ENCODE measurements around the gene ECE1. TPM values are rescaled to one million over a fixed set of nuclear protein-coding genes. Genes with fewer than 3 reads are reported as not detected.

The ECE1 gene
- total and polyA plus RNA-seq, 2 of the 13 experiments (the other 11 are each of a cell fraction or from before 2014, with no cell fraction given), result 13.5 to 21.2 TPM

GRCh38 chr1:21311016-21311415 is 20.8 kb upstream of the ECE1 start (continued):
- TF ChIP-seq, protein P1, sequence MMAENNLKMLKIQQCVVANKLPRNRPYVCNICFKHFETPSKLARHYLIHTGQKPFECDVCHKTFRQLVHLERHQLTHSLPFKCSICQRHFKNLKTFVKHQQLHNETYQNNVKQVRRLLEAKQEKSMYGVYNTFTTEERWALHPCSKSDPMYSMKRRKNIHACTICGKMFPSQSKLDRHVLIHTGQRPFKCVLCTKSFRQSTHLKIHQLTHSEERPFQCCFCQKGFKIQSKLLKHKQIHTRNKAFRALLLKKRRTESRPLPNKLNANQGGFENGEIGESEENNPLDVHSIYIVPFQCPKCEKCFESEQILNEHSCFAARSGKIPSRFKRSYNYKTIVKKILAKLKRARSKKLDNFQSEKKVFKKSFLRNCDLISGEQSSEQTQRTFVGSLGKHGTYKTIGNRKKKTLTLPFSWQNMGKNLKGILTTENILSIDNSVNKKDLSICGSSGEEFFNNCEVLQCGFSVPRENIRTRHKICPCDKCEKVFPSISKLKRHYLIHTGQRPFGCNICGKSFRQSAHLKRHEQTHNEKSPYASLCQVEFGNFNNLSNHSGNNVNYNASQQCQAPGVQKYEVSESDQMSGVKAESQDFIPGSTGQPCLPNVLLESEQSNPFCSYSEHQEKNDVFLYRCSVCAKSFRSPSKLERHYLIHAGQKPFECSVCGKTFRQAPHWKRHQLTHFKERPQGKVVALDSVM (CRISPR knock-in tag; IDR thresholded peaks at IDR 0.05), result peak; percentile 66
- no peak for TF ChIP-seq FLYWCH1 (CRISPR knock-in tag; IDR thresholded peaks at IDR 0.05)
- no peak for TF ChIP-seq ZIK1 (CRISPR knock-in tag; IDR thresholded peaks at IDR 0.05; ENCODE audit: borderline replicate concordance, low read depth)
- TF ChIP-seq BCL6 (CRISPR knock-in tag; IDR thresholded peaks at IDR 0.05), result peak; percentile 17; the same call in 1 of the 2 replicates
- TF ChIP-seq SIX4 (CRISPR knock-in tag; IDR thresholded peaks at IDR 0.05), result no peak
- TF ChIP-seq TAF1 (CRISPR knock-in tag; IDR thresholded peaks at IDR 0.05), result no peak
- TF ChIP-seq TMF1 (CRISPR knock-in tag; IDR thresholded peaks at IDR 0.05; ENCODE audit: low read depth), result no peak
- peak; percentile 37; the same call in 1 of the 2 replicates for TF ChIP-seq FOSL2 (CRISPR knock-in tag; IDR thresholded peaks at IDR 0.05)
- TF ChIP-seq ZKSCAN1 (IDR thresholded peaks at IDR 0.05; ENCODE audit: low read length), result peak; percentile 25; the same call in 1 of the 2 replicates
- 0 out of 2 replicates have a peak, but pooled peaks have one; percentile 23 for TF ChIP-seq SAP130 (CRISPR knock-in tag; IDR thresholded peaks at IDR 0.05; ENCODE audit: low read depth)
- TF ChIP-seq SOX13 (IDR thresholded peaks at IDR 0.05), result no peak
- TF ChIP-seq SOX13 (CRISPR knock-in tag; conservative IDR thresholded peaks at IDR 0.05 in 1 of 2, IDR thresholded peaks at IDR 0.05 in 1 of 2), result peak in 1 of 2 experiments; percentile 81; a peak in 2 of 4 replicates
- TF ChIP-seq, protein P2, sequence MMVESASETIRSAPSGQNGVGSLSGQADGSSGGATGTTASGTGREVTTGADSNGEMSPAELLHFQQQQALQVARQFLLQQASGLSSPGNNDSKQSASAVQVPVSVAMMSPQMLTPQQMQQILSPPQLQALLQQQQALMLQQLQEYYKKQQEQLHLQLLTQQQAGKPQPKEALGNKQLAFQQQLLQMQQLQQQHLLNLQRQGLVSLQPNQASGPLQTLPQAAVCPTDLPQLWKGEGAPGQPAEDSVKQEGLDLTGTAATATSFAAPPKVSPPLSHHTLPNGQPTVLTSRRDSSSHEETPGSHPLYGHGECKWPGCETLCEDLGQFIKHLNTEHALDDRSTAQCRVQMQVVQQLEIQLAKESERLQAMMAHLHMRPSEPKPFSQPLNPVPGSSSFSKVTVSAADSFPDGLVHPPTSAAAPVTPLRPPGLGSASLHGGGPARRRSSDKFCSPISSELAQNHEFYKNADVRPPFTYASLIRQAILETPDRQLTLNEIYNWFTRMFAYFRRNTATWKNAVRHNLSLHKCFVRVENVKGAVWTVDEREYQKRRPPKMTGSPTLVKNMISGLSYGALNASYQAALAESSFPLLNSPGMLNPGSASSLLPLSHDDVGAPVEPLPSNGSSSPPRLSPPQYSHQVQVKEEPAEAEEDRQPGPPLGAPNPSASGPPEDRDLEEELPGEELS (CRISPR knock-in tag; IDR thresholded peaks at IDR 0.05), result no peak
- TF ChIP-seq PBX2 (CRISPR knock-in tag; IDR thresholded peaks at IDR 0.05), result no peak
- no peak for TF ChIP-seq ZXDC (CRISPR knock-in tag; IDR thresholded peaks at IDR 0.05)
- TF ChIP-seq HOMEZ (CRISPR knock-in tag; IDR thresholded peaks at IDR 0.05; ENCODE audit: low read depth), result no peak
- no peak for TF ChIP-seq YEATS4 (CRISPR knock-in tag; IDR thresholded peaks at IDR 0.05; ENCODE audit: borderline replicate concordance)
- TF ChIP-seq NR3C1 (CRISPR knock-in tag; IDR thresholded peaks at IDR 0.05), result no peak
- TF ChIP-seq MED1 (CRISPR knock-in tag; IDR thresholded peaks at IDR 0.05), result no peak
- no peak for TF ChIP-seq MBD4 (IDR thresholded peaks at IDR 0.05; ENCODE audit: borderline replicate concordance, low read length)
- TF ChIP-seq MTF2 (CRISPR knock-in tag; IDR thresholded peaks at IDR 0.05; ENCODE audit: borderline replicate concordance), result no peak
- no peak for TF ChIP-seq NFIB (CRISPR knock-in tag; IDR thresholded peaks at IDR 0.05; ENCODE audit: borderline replicate concordance)
- TF ChIP-seq ERF (CRISPR knock-in tag; IDR thresholded peaks at IDR 0.05), result 0 out of 2 replicates have a peak, but pooled peaks have one; percentile 16
- TF ChIP-seq PHB2 (IDR thresholded peaks at IDR 0.05; ENCODE audit: partially characterized antibody), result no peak

Data from HepG2 (cell line).